Inflammatory macrophage treated with lipopolysaccharide for 4 hours (primary cell): Measurements from ENCODE around the gene RTL10.

Source experiments
- DNase-seq: peaks from one replicate; pipeline ENCODE4 v3.0.0-alpha.2; 2020

The RTL10 gene, protein sequence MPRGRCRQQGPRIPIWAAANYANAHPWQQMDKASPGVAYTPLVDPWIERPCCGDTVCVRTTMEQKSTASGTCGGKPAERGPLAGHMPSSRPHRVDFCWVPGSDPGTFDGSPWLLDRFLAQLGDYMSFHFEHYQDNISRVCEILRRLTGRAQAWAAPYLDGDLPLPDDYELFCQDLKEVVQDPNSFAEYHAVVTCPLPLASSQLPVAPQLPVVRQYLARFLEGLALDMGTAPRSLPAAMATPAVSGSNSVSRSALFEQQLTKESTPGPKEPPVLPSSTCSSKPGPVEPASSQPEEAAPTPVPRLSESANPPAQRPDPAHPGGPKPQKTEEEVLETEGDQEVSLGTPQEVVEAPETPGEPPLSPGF

DNA sequence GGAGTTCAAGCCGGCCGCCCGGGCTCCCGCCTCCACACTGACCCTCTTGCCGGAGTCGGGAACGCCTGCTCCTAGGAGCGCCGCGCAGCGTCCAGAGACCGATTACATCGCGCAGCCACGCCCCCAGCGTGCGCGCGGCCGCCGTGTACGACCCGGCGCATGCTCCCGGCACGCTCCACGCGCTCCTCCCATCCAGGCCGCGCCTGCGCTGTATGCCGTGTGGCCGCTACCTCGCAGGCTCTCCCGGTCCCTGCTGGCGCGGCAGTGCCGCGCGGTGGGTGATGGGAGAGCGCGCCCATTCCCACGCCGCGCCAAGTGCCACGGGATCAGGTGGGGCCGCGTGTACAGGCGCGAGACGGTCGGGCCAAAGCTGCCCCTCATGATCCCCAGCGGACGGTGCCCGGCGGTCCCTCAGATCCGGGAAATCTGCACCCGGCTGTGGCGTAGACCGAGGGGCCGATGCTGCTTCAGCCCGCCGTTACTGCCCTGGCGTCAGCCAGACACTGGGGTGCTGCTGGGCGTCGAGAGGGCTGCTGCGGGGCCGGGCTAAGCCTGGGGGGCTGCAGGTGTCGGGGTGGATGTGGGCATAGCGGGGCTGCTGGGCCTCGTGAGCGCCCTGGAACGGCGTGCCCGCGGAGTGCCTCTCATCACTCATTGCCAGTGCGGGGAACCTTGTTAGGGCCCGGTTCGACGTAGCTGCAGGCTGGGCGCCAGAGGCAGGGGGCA lies at the start of gene RTL10, which contains the start of gene GNB1L:
Gene RTL10 (minus strand): TSS at position 97 of the 726 bp plus-strand sequence. CDS start 2,613 bp downstream, outside the sequence.
Gene GNB1L (minus strand): TSS at position 97 of the 726 bp plus-strand sequence. CDS start 33,519 bp downstream, outside the sequence.
- peak; percentile 99 for DNase-seq

GRCh38 chr22:19904174-19904856 lies 49.6 kb upstream of the RTL10 start:
- no peak for DNase-seq

DNA sequence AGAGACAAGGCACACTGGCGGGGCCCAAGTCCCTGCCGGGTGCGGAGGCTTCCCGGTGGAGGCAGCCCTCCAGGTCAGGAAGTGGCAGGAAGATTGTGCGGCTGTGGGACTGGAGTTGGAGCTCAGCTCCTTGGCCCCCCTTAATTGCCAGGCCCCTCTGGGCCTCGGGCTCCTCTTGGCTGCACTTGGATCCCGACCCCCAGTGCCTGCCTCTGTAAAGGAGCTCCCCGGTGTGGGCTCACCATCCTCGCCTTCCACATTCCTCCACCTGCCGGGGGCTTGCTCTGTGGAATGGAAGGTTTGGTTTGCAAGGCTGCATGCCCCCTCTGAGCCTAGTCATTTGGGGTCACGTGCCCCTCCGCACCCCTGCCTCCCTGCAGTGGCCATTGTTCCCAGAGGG lies 48.8 kb upstream of the RTL10 start:
- DNase-seq: no peak

- DNase-seq: no peak
Observed at GRCh38 chr22:19903031-19903430, 48.4 kb upstream of the RTL10 start.

GRCh38 chr22:19902245-19902715 lies 47.6 kb upstream of the RTL10 start:
- DNase-seq: no peak

DNA sequence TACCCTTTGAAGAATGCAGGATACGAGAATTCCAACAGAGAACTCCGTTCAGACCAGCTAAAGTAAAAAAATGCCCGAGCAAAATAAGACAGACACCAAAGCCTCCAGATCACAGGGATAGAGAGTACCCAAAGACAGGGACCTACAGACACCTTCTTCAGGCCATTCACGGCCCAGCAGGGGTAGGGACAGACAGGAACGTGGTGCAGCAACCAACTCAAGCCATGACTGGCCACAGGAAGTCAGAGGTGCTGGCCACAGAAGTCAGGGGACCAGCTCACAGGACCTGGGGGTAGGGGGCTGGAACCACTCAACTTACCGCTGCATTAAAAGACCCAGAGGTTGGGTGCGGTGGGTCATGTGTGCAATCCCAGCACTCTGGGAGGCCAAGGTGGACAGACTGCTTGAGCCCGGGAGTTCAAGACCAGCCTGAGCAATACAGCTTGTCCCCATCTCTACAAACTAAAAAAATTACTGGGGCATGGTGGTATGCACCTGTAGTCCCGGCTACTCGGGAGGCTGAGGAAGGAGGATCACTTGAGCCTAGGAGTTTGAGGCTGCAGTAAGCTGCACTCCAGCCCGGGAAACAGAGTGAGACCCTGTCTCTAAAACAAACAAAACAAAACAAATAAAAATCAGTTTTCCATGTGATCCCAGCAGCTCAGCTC lies 47.0 kb upstream of the RTL10 start:
- no peak for DNase-seq

- DNase-seq: no peak
Observed at GRCh38 chr22:19900707-19901436, 46.2 kb upstream of the RTL10 start.

DNA sequence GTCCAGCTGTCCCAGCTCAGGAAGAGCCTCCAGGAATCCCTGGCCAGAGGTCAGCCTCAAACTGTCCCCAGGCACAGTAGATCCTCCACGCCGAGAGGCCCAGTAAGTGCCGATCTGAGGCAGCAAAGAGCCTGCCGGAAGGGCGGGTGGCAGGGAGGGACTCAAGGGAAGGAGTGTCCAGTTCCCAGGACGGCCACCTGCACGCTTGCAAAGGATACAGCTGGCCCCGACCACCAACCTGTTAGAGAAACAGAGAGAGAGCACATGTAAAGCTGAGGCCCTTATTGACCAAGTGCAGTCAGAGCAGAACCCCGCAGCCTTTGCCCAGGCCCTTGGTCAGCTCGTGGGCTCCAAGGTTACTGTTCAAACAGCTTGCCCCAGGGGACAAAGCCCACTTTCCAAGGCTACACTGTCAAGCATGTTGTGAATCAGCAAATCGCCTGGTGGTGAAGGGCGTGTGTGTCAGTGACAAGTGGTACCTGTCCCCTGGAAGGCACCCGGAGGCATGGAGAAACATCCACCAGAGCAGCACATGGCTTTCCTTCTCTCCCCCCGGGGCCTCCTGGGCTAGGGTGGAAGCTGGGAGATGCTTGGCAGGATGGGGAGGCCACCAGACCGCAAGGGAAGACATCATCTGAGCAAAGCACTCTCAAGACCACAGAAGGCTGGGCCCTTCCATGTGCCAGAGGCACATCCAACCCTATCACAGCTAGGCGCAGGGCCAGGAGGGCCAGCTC lies 44.3 kb upstream of the RTL10 start:
- no peak for DNase-seq

DNA sequence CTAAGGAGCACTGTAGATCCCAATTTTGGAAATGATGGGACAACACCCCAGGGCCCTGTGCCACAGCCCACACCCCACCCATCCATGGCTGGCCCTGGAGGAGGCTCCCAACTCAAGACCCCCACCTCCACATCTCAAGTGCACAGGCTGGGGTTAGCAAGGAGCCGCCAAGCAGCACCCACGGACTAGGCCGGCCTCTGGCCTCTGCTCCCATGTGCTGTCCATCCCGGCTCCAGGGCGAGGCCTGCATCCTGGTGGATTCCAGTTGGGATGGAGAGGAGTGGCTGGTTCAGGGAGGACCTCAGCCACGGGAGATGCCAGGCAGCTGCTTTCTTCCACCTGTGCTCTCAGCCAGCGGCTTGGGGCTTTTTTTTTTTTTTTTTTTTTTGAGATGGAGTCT lies 43.5 kb upstream of the RTL10 start:
- no peak for DNase-seq

- no peak for DNase-seq
Observed at GRCh38 chr22:19897726-19898125, 43.1 kb upstream of the RTL10 start.

GRCh38 chr22:19896665-19897355 lies 42.1 kb upstream of the RTL10 start:
- DNase-seq: no peak

- no peak for DNase-seq
Observed at GRCh38 chr22:19895160-19895849, 40.6 kb upstream of the RTL10 start.

DNA sequence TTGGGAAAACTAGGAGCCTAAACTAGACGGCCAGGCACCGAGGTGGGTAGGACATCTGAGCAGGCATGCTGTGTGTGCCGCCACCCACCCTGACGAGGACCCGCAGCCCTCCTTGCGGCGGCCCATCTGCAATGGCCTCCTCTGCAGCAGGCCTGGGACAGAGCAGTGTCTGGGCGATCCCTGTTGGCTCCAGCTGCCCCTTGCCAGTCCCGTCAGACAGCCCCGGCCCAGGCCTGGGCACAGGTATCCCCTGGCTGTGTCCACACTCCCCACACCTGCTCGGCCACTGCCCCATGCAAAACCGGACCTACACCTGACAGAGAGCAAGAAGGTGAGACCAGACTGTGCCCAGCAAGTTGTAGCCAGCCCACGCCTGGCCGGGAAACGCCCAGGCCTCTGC lies 38.7 kb upstream of the RTL10 start:
- DNase-seq: no peak

GRCh38 chr22:19892925-19893324 lies 38.3 kb upstream of the RTL10 start:
- DNase-seq: no peak

- DNase-seq: no peak
Observed at GRCh38 chr22:19892257-19892879, 37.7 kb upstream of the RTL10 start.

GRCh38 chr22:19891317-19892256 lies 36.9 kb upstream of the RTL10 start:
- DNase-seq: peak; percentile 24

GRCh38 chr22:19890502-19891316 lies 36.0 kb upstream of the RTL10 start:
- no peak for DNase-seq

DNA sequence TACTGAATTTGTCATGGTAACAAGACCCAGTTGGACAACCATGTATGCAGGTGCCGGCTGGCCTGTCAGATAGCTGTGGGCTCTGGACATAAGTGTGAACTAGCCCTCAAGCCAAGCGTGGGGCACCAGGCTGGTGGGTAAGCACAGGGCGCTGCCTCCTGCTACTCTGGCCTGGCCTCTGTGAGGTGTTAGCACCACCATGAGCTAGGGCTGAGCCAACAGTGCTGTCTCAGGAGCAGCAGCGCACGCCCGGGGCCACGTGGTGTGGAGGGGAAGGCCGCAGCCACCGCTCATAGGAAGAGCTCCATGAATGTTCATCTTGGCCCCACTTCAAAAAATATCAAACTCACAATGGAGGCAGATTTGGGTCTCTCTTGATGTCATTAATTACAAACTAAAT lies 35.3 kb upstream of the RTL10 start:
- no peak for DNase-seq
